K562 (cell line): Measurements from ENCODE around the gene CST7.

Experiments used
- ELF1 ChIP-seq: fragments of 200-800 bp; sonication (Bioruptor generic); IDR thresholded peaks from 2 replicates; pipeline ENCODE4 v1.6.1; 2016; ENCODE audit warnings: missing genetic modification characterization, missing compliant biosample characterization
- IRF2 ChIP-seq: sonication (generic); formaldehyde crosslinking; IDR thresholded peaks from 2 replicates; pipeline ENCODE4 v1.8.1; 2022; ENCODE audit warnings: mild to moderate bottlenecking, missing genetic modification reagents
- MYC ChIP-seq, 2 experiments: fragments of 250-450 bp in 1 of 2; sonication (Bioruptor Pico) in 1 of 2; IDR thresholded peaks; 2 replicates each; pipeline versions ENCODE4 v1.5.1 to v1.6.1; 2012 to 2021; ENCODE audit warnings: low read depth in 2 of 2, borderline replicate concordance in 1 of 2, improper control_type of control experiment in 1 of 2, low read length in 1 of 2, mild to moderate bottlenecking in 1 of 2, moderate library complexity in 1 of 2
- TFAP4 ChIP-seq: sonication (generic); formaldehyde crosslinking; IDR thresholded peaks from 2 replicates; pipeline ENCODE4 v1.8.0; 2022; ENCODE audit warnings: missing genetic modification reagents, mild to moderate bottlenecking, moderate library complexity, borderline replicate concordance
- ZNF449 ChIP-seq: fragments of 250-450 bp; sonication (Bioruptor Pico); IDR thresholded peaks from 2 replicates; pipeline ENCODE4 v1.8.0; 2022; ENCODE audit warnings: moderate library complexity, mild to moderate bottlenecking, inconsistent platforms
- ZNF561 ChIP-seq: fragments of 450-650 bp; formaldehyde crosslinking; conservative IDR thresholded peaks from 2 replicates; pipeline ENCODE4 v1.4.0; 2020; ENCODE audit warnings: mild to moderate bottlenecking, moderate library complexity
- ZNF76 ChIP-seq: fragments of 250-450 bp; sonication (Bioruptor Pico); IDR thresholded peaks from 2 replicates; pipeline ENCODE4 v1.4.0; 2020; ENCODE audit warnings: mild to moderate bottlenecking, moderate library complexity, borderline replicate concordance

- TF ChIP-seq ZNF76, result no peak
- no peak for TF ChIP-seq ZNF561 (CRISPR knock-in tag)
- no peak for TF ChIP-seq ELF1
- TF ChIP-seq MYC (IDR thresholded peaks at IDR 0.05; ENCODE audit: low read depth, low read length), result no peak
- no peak for TF ChIP-seq MYC (CRISPR knock-in tag; IDR thresholded peaks at IDR 0.05; ENCODE audit: borderline replicate concordance, low read depth)
- TF ChIP-seq IRF2 (CRISPR knock-in tag), result no peak
- TF ChIP-seq ZNF449 (CRISPR knock-in tag), result no peak
- TF ChIP-seq TFAP4 (CRISPR knock-in tag), result no peak
Observed at GRCh38 chr20:24995741-24996448, 46.8 kb downstream of the CST7 start.
